H9 (cell line): ENCODE measurements around the gene TBP. TPM values are rescaled to one million over a fixed set of nuclear protein-coding genes. Genes with fewer than 3 reads are reported as not detected.

ENCODE experiments used
- DNase-seq: peaks from one replicate; pipeline ENCODE4 v3.0.0-alpha.2; 2017
- H2AFZ ChIP-seq: one replicate; pipeline ENCODE4 v1.6.1; 2013; ENCODE audit warnings: mild to moderate bottlenecking, low read length, control low read depth, moderate library complexity
- H2AK5ac ChIP-seq: 2 replicates; pipeline ENCODE4 v1.6.1; 2013; ENCODE audit warnings: low read length, control low read depth, mixed read lengths; ENCODE audit not compliant: insufficient read length
- H2BK120ac ChIP-seq: one replicate; pipeline ENCODE4 v1.6.1; 2013; ENCODE audit warnings: low read depth, mild to moderate bottlenecking, low read length, control low read depth, inconsistent platforms; ENCODE audit not compliant: poor library complexity, severe bottlenecking
- H2BK12ac ChIP-seq: 2 replicates; pipeline ENCODE4 v1.6.1; 2013; ENCODE audit warnings: low read length, control low read depth, mixed read lengths, low read depth; ENCODE audit not compliant: insufficient read length
- H2BK15ac ChIP-seq: 2 replicates; pipeline ENCODE4 v1.6.1; 2013; ENCODE audit warnings: low read depth, low read length, control low read depth
- H2BK20ac ChIP-seq: one replicate; pipeline ENCODE4 v1.6.1; 2013; ENCODE audit warnings: low read depth, mild to moderate bottlenecking, low read length, control low read depth, inconsistent platforms; ENCODE audit not compliant: poor library complexity, severe bottlenecking
- H2BK5ac ChIP-seq: 2 replicates; pipeline ENCODE4 v1.6.1; 2013; ENCODE audit warnings: low read length, control low read depth, mixed read lengths; ENCODE audit not compliant: insufficient read length
- H3K14ac ChIP-seq: 2 replicates; pipeline ENCODE4 v1.6.1; 2013; ENCODE audit warnings: low read length, control low read depth; ENCODE audit not compliant: insufficient read depth
- H3K18ac ChIP-seq: 2 replicates; pipeline ENCODE4 v1.6.1; 2013; ENCODE audit warnings: low read depth, mild to moderate bottlenecking, mixed read lengths, low read length, control low read depth; ENCODE audit not compliant: insufficient read length
- H3K23ac ChIP-seq: 2 replicates; pipeline ENCODE4 v1.6.1; 2013; ENCODE audit warnings: low read length, control low read depth, mixed read lengths, low read depth; ENCODE audit not compliant: insufficient read length
- H3K23me2 ChIP-seq: 2 replicates; pipeline ENCODE4 v1.6.1; 2013; ENCODE audit warnings: low read depth, mild to moderate bottlenecking, mixed read lengths, low read length, control low read depth; ENCODE audit not compliant: insufficient read length, poor library complexity, severe bottlenecking
- H3K27ac ChIP-seq: 2 replicates; pipeline ENCODE4 v1.5.1; 2013; ENCODE audit warnings: low read length, control low read depth, mixed read lengths, low read depth; ENCODE audit not compliant: insufficient read length
- H3K27me3 ChIP-seq: 2 replicates; pipeline ENCODE4 v1.6.1; 2013; ENCODE audit warnings: low read length, control low read depth, inconsistent platforms; ENCODE audit not compliant: insufficient read depth
- H3K4ac ChIP-seq: 2 replicates; pipeline ENCODE4 v1.6.1; 2013; ENCODE audit warnings: low read depth, mild to moderate bottlenecking, control low read depth, inconsistent platforms, low read length, moderate library complexity
- H3K4me1 ChIP-seq: 2 replicates; pipeline ENCODE4 v1.6.1; 2013; ENCODE audit warnings: low read length, control low read depth, inconsistent platforms; ENCODE audit not compliant: insufficient read depth
- H3K4me2 ChIP-seq: 2 replicates; pipeline ENCODE4 v1.6.1; 2013; ENCODE audit warnings: low read length, control low read depth, mixed read lengths; ENCODE audit not compliant: insufficient read length, insufficient read depth
- H3K56ac ChIP-seq: 2 replicates; pipeline ENCODE4 v1.6.1; 2013; ENCODE audit warnings: low read depth, mild to moderate bottlenecking, mixed read lengths, low read length, control low read depth; ENCODE audit not compliant: insufficient read length
- H3K79me1 ChIP-seq: 2 replicates; pipeline ENCODE4 v1.6.1; 2013; ENCODE audit warnings: low read depth, mild to moderate bottlenecking, moderate library complexity, low read length, control low read depth, inconsistent platforms; ENCODE audit not compliant: insufficient read depth, poor library complexity, severe bottlenecking
- H3K79me2 ChIP-seq: 2 replicates; pipeline ENCODE4 v1.6.1; 2013; ENCODE audit warnings: low read length, control low read depth, inconsistent platforms; ENCODE audit not compliant: insufficient read depth
- H3K9ac ChIP-seq: 2 replicates; pipeline ENCODE4 v1.6.1; 2013; ENCODE audit warnings: low read length, control low read depth, mixed read lengths; ENCODE audit not compliant: insufficient read length; ENCODE audit errors: extremely low read depth
- H3K9me3 ChIP-seq: one replicate; pipeline ENCODE4 v1.6.1; 2013; ENCODE audit warnings: low read depth, low read length, inconsistent platforms; ENCODE audit not compliant: control insufficient read depth
- H3T11ph ChIP-seq: one replicate; pipeline ENCODE4 v1.6.1; 2013; ENCODE audit warnings: mild to moderate bottlenecking, low read length, control low read depth, inconsistent platforms
- H4K20me1 ChIP-seq: one replicate; pipeline ENCODE4 v1.6.1; 2013; ENCODE audit not compliant: control insufficient read depth, insufficient read length, insufficient read depth
- H4K5ac ChIP-seq: 2 replicates; pipeline ENCODE4 v1.6.1; 2013; ENCODE audit warnings: low read depth, mild to moderate bottlenecking, mixed read lengths, low read length, control low read depth; ENCODE audit not compliant: insufficient read length
- H4K8ac ChIP-seq: replicated peaks from 2 replicates; pipeline ENCODE4 v1.6.1; 2013; ENCODE audit warnings: low read length, control low read depth, mixed read lengths, low read depth; ENCODE audit not compliant: insufficient read length
- H4K91ac ChIP-seq: 2 replicates; pipeline ENCODE4 v1.6.1; 2013; ENCODE audit warnings: low read depth, mild to moderate bottlenecking, moderate library complexity, mixed read lengths, low read length, control low read depth; ENCODE audit not compliant: insufficient read length
- H3K27ac Mint-ChIP-seq, 3 experiments: 2 replicates in 2 of 3; 3 replicates in 1 of 3; pipeline ENCODE4 v1.8.0; 2020 to 2021; ENCODE audit warnings: mixed read lengths in 3 of 3, mild to moderate bottlenecking in 1 of 3, moderate library complexity in 1 of 3
- H3K27me3 Mint-ChIP-seq: 2 replicates; pipeline ENCODE4 v1.8.0; 2021; ENCODE audit warnings: low read depth, mild to moderate bottlenecking, moderate library complexity, mixed read lengths
- H3K36me3 Mint-ChIP-seq, 3 experiments: 2 replicates in 2 of 3; 3 replicates in 1 of 3; pipeline ENCODE4 v1.8.0; 2020 to 2021; ENCODE audit warnings: low read depth in 3 of 3, mixed read lengths in 3 of 3; ENCODE audit not compliant: insufficient read depth in 1 of 3
- H3K4me1 Mint-ChIP-seq, 2 experiments: 2 replicates each; pipeline ENCODE4 v1.8.0; 2020; ENCODE audit warnings: mixed read lengths in 2 of 2
- H3K4me3 Mint-ChIP-seq, 2 experiments: 2 replicates in 1 of 2; 3 replicates in 1 of 2; pipeline ENCODE4 v1.8.0; 2020 to 2021; ENCODE audit warnings: mild to moderate bottlenecking in 2 of 2, mixed read lengths in 2 of 2, moderate library complexity in 1 of 2
- H3K9me3 Mint-ChIP-seq, 2 experiments: 2 replicates in 1 of 2; 3 replicates in 1 of 2; pipeline ENCODE4 v1.8.0; 2020; ENCODE audit warnings: mild to moderate bottlenecking in 2 of 2, mixed read lengths in 2 of 2, moderate library complexity in 1 of 2
- CTCF ChIP-seq: fragments of 200-600 bp; sonication (generic); conservative IDR thresholded peaks from 3 replicates; pipeline ENCODE4 v1.8.0; 2021; ENCODE audit warnings: antibody characterized with exemption, mild to moderate bottlenecking
- WGBS: extraction: QIAGEN DNeasy Blood & Tissue Kit; methylation state at CpG from one replicate; pipeline ENCODE4 v1.1.7; 2013; ENCODE audit warnings: missing lambda C conversion rate, low lambda C conversion rate, mixed read lengths; ENCODE audit not compliant: insufficient read length; ENCODE audit errors: extremely low coverage; 5-methylcytosine and 5-hydroxymethylcytosine counted together
- total RNA-seq: library from RNA; stranded (reverse); gene quantifications from 2 replicates; pipeline ENCODE4 v1.2.1, GENCODE V29; 2021

Gene TBP
- total RNA-seq, 1 experiment from 2014 or later = 22.6 TPM

- Histone ChIP-seq H3K9ac (no peak overlapping the region), H4K20me1 (no peaks in the 10 kb centered on the region), H3K4ac (no peak overlapping the region), H2BK12ac (no peak overlapping the region), H3T11ph (no peak overlapping the region), H3K79me2 (no peaks in the 10 kb centered on the region), H4K8ac (no peak overlapping the region), H3K4me2 (no peak overlapping the region), H3K56ac (no peak overlapping the region), H4K91ac (no peak overlapping the region), H4K5ac (no peak overlapping the region), H3K18ac (no peak overlapping the region), H3K79me1 (peaks cover 7% of the 10 kb centered on the region), H3K27ac (no peak overlapping the region), H3K14ac (no peak overlapping the region), H2AFZ (no peak overlapping the region), H3K23me2 (no peaks in the 10 kb centered on the region), H3K9me3 (no peaks in the 10 kb centered on the region), H3K4me1 (no peaks in the 10 kb centered on the region), H3K23ac (no peak overlapping the region), H2BK5ac (no peak overlapping the region), H2BK120ac (no peak overlapping the region), H3K27me3 (no peaks in the 10 kb centered on the region), H2BK15ac (no peak overlapping the region), H2BK20ac (no peak overlapping the region), H2AK5ac (no peak overlapping the region)
- H3K4me1 Mint-ChIP-seq = no peaks in the 10 kb centered on the region
- no peak for DNase-seq
- no peaks in the 10 kb centered on the region for H3K9me3 Mint-ChIP-seq
- peaks cover 32 to 80% (median 74%) of the 10 kb centered on the region in 3 experiments; a peak in 6 of 7 replicates for H3K36me3 Mint-ChIP-seq
- H3K4me3 Mint-ChIP-seq = no peak overlapping the region
- H3K27me3 Mint-ChIP-seq = no peaks in the 10 kb centered on the region
- no peak for TF ChIP-seq CTCF
- no peak overlapping the region for H3K27ac Mint-ChIP-seq
- no CpG with 5 or more reads among the region's 4 CpGs for WGBS
Measured at GRCh38 chr6:170537329-170537728, 16.8 kb upstream of the TBP start.
